ENCODE data around the gene ACSF3.
A peak's percentile ranks its signal among the peaks of the same experiment; 100 is the strongest.

The ACSF3 gene

DNA sequence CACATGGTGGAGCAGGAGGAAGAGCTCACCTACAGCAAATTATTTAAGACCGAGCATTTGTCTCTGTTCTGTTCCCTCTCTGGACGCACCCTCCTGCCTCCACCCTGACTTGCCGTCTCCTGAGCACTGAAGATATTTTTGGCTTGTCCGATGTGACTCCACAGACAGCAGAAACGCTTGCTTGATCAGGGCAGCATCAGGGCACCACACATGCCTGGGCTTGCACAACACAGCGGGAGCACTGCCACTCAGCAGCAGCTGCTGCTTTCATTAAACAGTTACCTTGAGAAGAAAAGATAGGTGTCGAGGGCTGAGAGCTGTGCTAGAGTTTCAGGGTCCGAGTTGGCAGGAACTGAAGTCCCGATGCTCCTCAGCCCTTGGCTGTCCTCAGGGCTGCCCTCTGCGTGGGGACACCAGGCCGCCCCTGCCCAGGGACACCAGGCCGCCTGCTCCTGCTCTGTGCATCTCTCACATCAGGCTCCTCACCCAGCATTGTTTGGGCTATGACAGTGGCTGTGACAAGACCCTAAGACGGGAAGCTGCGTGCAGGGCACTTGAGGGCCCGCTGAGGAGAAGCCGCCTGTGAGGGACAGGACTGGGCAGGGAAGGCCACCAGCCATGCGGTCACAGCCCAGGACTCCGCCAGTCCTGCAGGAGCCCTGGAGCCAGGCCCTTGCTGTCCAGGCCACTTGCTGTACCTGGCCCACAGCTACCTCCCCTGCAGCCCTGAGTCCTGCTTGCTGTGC lies 56.6 kb downstream of the ACSF3 start:
- no peak overlapping the region for H3K4me3 ChIP-seq (ENCODE audit: low read depth, low read length)
- TF ChIP-seq MYC (IDR thresholded peaks at IDR 0.05; ENCODE audit: low read depth, low read length) = no peak
- TF ChIP-seq POLR2A (IDR thresholded peaks at IDR 0.05; ENCODE audit: extremely low read depth, insufficient read length) = no peak
- TF ChIP-seq, protein P1, sequence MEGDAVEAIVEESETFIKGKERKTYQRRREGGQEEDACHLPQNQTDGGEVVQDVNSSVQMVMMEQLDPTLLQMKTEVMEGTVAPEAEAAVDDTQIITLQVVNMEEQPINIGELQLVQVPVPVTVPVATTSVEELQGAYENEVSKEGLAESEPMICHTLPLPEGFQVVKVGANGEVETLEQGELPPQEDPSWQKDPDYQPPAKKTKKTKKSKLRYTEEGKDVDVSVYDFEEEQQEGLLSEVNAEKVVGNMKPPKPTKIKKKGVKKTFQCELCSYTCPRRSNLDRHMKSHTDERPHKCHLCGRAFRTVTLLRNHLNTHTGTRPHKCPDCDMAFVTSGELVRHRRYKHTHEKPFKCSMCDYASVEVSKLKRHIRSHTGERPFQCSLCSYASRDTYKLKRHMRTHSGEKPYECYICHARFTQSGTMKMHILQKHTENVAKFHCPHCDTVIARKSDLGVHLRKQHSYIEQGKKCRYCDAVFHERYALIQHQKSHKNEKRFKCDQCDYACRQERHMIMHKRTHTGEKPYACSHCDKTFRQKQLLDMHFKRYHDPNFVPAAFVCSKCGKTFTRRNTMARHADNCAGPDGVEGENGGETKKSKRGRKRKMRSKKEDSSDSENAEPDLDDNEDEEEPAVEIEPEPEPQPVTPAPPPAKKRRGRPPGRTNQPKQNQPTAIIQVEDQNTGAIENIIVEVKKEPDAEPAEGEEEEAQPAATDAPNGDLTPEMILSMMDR (IDR thresholded peaks at IDR 0.05; ENCODE audit: low read depth, low read length) = no peak
- TF ChIP-seq, protein P2, sequence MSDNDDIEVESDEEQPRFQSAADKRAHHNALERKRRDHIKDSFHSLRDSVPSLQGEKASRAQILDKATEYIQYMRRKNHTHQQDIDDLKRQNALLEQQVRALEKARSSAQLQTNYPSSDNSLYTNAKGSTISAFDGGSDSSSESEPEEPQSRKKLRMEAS (IDR thresholded peaks at IDR 0.05; ENCODE audit: low read depth, low read length) = no peak
- no peak for DNase-seq (ENCODE audit: low read depth)

DNA sequence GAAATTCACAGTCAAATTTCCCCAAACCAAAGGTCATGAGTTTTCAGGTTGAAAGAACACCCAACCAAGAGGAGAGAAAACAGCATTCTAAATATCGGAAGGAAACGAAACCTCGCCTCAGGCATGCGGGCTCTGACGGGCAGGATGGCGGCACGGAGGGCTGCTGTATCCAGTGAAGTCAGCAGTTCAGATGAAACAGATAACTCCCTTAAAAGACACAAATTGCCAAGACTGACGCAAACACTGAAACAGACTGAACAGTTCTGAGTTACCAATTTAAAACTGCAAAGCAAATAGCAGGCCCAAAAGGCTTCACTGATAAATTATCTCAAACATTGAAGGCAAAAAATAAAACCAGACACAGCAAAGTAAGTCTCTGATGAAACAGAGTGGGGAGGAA lies 57.3 kb downstream of the ACSF3 start:
- no peak for DNase-seq (ENCODE audit: low read depth)
- TF ChIP-seq, protein P1 (IDR thresholded peaks at IDR 0.05; ENCODE audit: low read depth, low read length) = no peak
- no peak for TF ChIP-seq MYC (IDR thresholded peaks at IDR 0.05; ENCODE audit: low read depth, low read length)
- TF ChIP-seq POLR2A (IDR thresholded peaks at IDR 0.05; ENCODE audit: extremely low read depth, insufficient read length) = no peak
- TF ChIP-seq, protein P2 (IDR thresholded peaks at IDR 0.05; ENCODE audit: low read depth, low read length) = no peak
- H3K4me3 ChIP-seq (ENCODE audit: low read depth, low read length) = no peak overlapping the region

DNA sequence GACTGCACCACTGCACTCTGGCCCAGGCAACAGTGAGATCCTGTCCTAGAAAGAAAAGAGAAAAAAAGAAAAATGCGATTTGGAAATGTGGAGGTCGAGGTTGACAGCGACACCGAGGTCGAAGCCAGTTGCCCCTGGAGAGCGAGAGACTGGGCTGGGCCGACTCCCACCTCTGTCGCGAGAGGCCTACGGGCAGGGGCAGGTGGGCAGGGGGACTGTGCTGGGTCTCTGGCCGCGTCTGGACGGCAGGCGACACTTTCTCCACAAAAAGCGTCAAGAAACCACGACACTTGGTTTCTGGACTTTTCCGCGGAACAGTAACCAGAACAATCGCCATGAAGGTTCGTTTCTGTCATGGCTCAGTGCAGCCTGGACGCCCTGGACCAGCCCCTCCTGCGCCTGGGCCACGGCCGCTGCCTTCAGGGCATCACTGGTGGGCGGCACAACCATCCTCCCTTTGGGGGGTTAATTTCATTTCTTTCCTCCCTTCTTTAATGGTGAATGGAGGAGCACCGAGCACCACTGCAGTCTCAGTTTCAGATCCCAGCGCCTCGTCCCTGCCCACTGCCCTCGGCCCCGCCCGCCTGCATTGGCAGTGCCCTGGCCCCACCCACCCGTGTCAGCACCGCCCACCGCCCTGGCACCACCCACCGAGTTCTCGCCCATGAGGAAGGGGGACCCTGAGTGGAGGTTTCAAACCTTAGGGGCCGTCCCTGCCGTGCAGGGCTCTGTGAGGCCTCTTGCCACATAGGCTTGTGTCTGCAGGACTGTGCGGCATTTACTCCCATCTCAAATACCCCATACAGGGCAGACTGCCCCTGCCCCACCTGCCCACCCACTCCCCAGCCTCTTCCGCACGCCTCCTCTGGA lies 59.4 kb downstream of the ACSF3 start:
- DNase-seq (ENCODE audit: low read depth) = peak; percentile 60
- TF ChIP-seq POLR2A (IDR thresholded peaks at IDR 0.05; ENCODE audit: extremely low read depth, insufficient read length) = no peak
- no peak for TF ChIP-seq MYC (IDR thresholded peaks at IDR 0.05; ENCODE audit: low read depth, low read length)
- TF ChIP-seq, protein P2 (IDR thresholded peaks at IDR 0.05; ENCODE audit: low read depth, low read length) = no peak
- TF ChIP-seq, protein P1 (IDR thresholded peaks at IDR 0.05; ENCODE audit: low read depth, low read length) = no peak

GRCh38 chr16:89153848-89154271 lies 60.2 kb downstream of the ACSF3 start:
- DNase-seq (ENCODE audit: low read depth) = no peak
- TF ChIP-seq MYC (IDR thresholded peaks at IDR 0.05; ENCODE audit: low read depth, low read length) (no peak), POLR2A (IDR thresholded peaks at IDR 0.05; ENCODE audit: extremely low read depth, insufficient read length) (no peak)
- TF ChIP-seq, protein P2 (IDR thresholded peaks at IDR 0.05; ENCODE audit: low read depth, low read length) = no peak
- TF ChIP-seq, protein P1 (IDR thresholded peaks at IDR 0.05; ENCODE audit: low read depth, low read length) = no peak
- H3K4me3 ChIP-seq (ENCODE audit: low read depth, low read length) = no peak overlapping the region

More for the DNA sequence above, 59.4 kb downstream of the ACSF3 start:
- no peak overlapping the region for H3K4me3 ChIP-seq (ENCODE audit: low read depth, low read length)

GRCh38 chr16:89154390-89155183 lies 60.9 kb downstream of the ACSF3 start:
- TF ChIP-seq, protein P1 (IDR thresholded peaks at IDR 0.05; ENCODE audit: low read depth, low read length) = no peak
- TF ChIP-seq MYC (IDR thresholded peaks at IDR 0.05; ENCODE audit: low read depth, low read length) = no peak
- TF ChIP-seq, protein P2 (IDR thresholded peaks at IDR 0.05; ENCODE audit: low read depth, low read length) = no peak
- TF ChIP-seq POLR2A (IDR thresholded peaks at IDR 0.05; ENCODE audit: extremely low read depth, insufficient read length) = no peak
- no peak for DNase-seq (ENCODE audit: low read depth)
- no peak overlapping the region for H3K4me3 ChIP-seq (ENCODE audit: low read depth, low read length)
